B cell (primary cell): Measurements from ENCODE around the gene VOPP1.

ENCODE experiments used
- EZH2 ChIP-seq: IDR thresholded peaks from 2 replicates; pipeline ENCODE4 v1.6.1; 2012; ENCODE audit warnings: borderline replicate concordance, low read depth, mild to moderate bottlenecking, moderate library complexity, low read length; ENCODE audit not compliant: insufficient read depth, poor library complexity, severe bottlenecking
- TF ChIP-seq, protein P1 (sequence below): fragments of 200-600 bp; IDR thresholded peaks from one replicate; pipeline ENCODE4 v1.8.0; 2022; ENCODE audit warnings: antibody characterized with exemption, mild to moderate bottlenecking

DNA sequence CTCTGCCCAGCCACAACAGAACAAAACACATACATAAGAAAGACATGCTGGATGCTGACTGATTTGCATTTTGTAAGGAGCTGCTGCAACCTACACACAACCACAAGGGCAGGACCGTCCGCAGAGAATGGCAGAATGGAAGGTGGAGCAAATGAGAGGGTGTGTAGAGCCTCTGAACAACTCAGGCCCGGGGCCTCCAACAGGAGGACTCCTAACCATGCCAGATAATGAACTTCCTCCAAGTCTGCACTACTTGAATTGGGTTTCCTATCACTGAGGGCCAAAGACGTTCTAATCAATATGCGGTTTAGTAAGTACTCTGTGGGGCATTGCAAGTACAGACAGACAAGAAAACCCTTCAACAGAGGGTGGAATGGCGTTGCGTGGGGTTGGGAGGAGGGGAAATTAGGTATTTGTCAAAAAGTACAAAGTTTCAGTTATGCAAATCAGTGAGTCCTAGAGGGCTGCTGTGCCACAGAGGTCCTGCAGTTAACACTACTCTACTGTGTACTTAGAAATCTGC lies 14.6 kb downstream of the VOPP1 start:
- TF ChIP-seq EZH2 = no peak
- TF ChIP-seq, protein P1, sequence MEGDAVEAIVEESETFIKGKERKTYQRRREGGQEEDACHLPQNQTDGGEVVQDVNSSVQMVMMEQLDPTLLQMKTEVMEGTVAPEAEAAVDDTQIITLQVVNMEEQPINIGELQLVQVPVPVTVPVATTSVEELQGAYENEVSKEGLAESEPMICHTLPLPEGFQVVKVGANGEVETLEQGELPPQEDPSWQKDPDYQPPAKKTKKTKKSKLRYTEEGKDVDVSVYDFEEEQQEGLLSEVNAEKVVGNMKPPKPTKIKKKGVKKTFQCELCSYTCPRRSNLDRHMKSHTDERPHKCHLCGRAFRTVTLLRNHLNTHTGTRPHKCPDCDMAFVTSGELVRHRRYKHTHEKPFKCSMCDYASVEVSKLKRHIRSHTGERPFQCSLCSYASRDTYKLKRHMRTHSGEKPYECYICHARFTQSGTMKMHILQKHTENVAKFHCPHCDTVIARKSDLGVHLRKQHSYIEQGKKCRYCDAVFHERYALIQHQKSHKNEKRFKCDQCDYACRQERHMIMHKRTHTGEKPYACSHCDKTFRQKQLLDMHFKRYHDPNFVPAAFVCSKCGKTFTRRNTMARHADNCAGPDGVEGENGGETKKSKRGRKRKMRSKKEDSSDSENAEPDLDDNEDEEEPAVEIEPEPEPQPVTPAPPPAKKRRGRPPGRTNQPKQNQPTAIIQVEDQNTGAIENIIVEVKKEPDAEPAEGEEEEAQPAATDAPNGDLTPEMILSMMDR = no peak
